HEK293 (cell line): ENCODE data around the gene SEC11C.

ENCODE experiments used
- CTCF ChIA-PET: fragments of 350-600 bp; formaldehyde crosslinking; extraction: SDS; loops from one replicate; lab custom pipeline; 2021; ENCODE audit warnings: antibody characterized with exemption; lab: Yijun Ruan, JAX
- POLR2A ChIA-PET: fragments of 300-600 bp; formaldehyde crosslinking; extraction: SDS; loops from one replicate; lab custom pipeline; 2020; ENCODE audit warnings: antibody characterized with exemption, inconsistent platforms; lab: Yijun Ruan, JAX
- H3K27ac ChIP-seq: fragments of 200-500 bp; sonication (Bioruptor generic); 2 replicates; pipeline ENCODE4 v1.5.1; 2014; ENCODE audit warnings: low read depth, low read length, control low read depth, inconsistent platforms; ENCODE audit errors: extremely low read depth
- H3K36me3 ChIP-seq, 2 experiments: fragments of 200-500 bp in 1 of 2; sonication (Bioruptor generic) in 1 of 2; 1 replicate in 1 of 2; 2 replicates in 1 of 2; pipeline ENCODE4 v1.5.1; 2014 to 2017; ENCODE audit warnings: inconsistent platforms in 2 of 2, low read length in 2 of 2; ENCODE audit not compliant: control insufficient read depth in 2 of 2, insufficient read depth in 1 of 2
- H3K4me1 ChIP-seq: fragments of 200-500 bp; sonication (Bioruptor generic); 2 replicates; pipeline ENCODE4 v1.5.1; 2014; ENCODE audit warnings: mild to moderate bottlenecking, low read length, inconsistent platforms; ENCODE audit not compliant: control insufficient read depth, insufficient read depth
- H3K4me3 ChIP-seq: 2 replicates; pipeline ENCODE4 v1.5.1; 2011; ENCODE audit warnings: low read depth, mild to moderate bottlenecking, control low read depth, low read length, moderate library complexity
- H3K9me3 ChIP-seq: fragments of 200-500 bp; sonication (Bioruptor generic); 2 replicates; pipeline ENCODE4 v1.5.1; 2014; ENCODE audit warnings: low read depth, low read length, inconsistent platforms; ENCODE audit not compliant: control insufficient read depth, insufficient read depth
- FEZF1 ChIP-seq: fragments of 450-650 bp; formaldehyde crosslinking; IDR thresholded peaks from 2 replicates; pipeline ENCODE4 v1.5.1; 2016; ENCODE audit warnings: missing biosample characterization, missing genetic modification characterization
- PRDM1 ChIP-seq: fragments of 450-650 bp; formaldehyde crosslinking; IDR thresholded peaks from 2 replicates; pipeline ENCODE4; 2016; ENCODE audit warnings: missing biosample characterization, missing genetic modification characterization
- REPIN1 ChIP-seq: fragments of 450-650 bp; formaldehyde crosslinking; IDR thresholded peaks from 2 replicates; pipeline ENCODE4 v1.5.1; 2017; ENCODE audit warnings: missing biosample characterization, missing genetic modification characterization, low read depth
- SP7 ChIP-seq: fragments of 450-650 bp; formaldehyde crosslinking; IDR thresholded peaks from 2 replicates; pipeline ENCODE4 v1.5.1; 2016; ENCODE audit warnings: missing biosample characterization, missing genetic modification characterization
- ZBTB48 ChIP-seq: fragments of 450-650 bp; formaldehyde crosslinking; IDR thresholded peaks from 2 replicates; pipeline ENCODE4 v1.5.1; 2016; ENCODE audit warnings: missing biosample characterization, missing genetic modification characterization
- ZFP3 ChIP-seq: fragments of 450-650 bp; formaldehyde crosslinking; IDR thresholded peaks from 2 replicates; pipeline ENCODE4 v1.5.1; 2016; ENCODE audit warnings: low read depth, missing biosample characterization, missing genetic modification characterization
- ZNF175 ChIP-seq: fragments of 450-650 bp; formaldehyde crosslinking; IDR thresholded peaks from 2 replicates; pipeline ENCODE4 v1.5.1; 2016; ENCODE audit warnings: missing biosample characterization, missing genetic modification characterization
- ZNF292 ChIP-seq: fragments of 450-650 bp; formaldehyde crosslinking; IDR thresholded peaks from 2 replicates; pipeline ENCODE4 v1.5.1; 2016; ENCODE audit warnings: low read depth, missing biosample characterization, missing genetic modification characterization, borderline replicate concordance
- ZNF335 ChIP-seq: fragments of 450-650 bp; formaldehyde crosslinking; conservative IDR thresholded peaks from 2 replicates; pipeline ENCODE4 v1.5.1; 2016; ENCODE audit warnings: missing biosample characterization, missing genetic modification characterization
- ZNF350 ChIP-seq: fragments of 450-650 bp; formaldehyde crosslinking; IDR thresholded peaks from 2 replicates; pipeline ENCODE4 v1.5.0; 2017; ENCODE audit warnings: missing biosample characterization, mild to moderate bottlenecking, missing genetic modification characterization
- ZNF394 ChIP-seq: fragments of 450-650 bp; formaldehyde crosslinking; IDR thresholded peaks from 2 replicates; pipeline ENCODE4 v1.5.1; 2016; ENCODE audit warnings: missing biosample characterization, missing genetic modification characterization, mild to moderate bottlenecking, moderate library complexity, borderline replicate concordance
- ZNF398 ChIP-seq: fragments of 450-650 bp; formaldehyde crosslinking; IDR thresholded peaks from 2 replicates; pipeline ENCODE4 v1.5.1; 2017; ENCODE audit warnings: missing biosample characterization, missing genetic modification characterization
- ZNF416 ChIP-seq: fragments of 450-650 bp; formaldehyde crosslinking; IDR thresholded peaks from 2 replicates; pipeline ENCODE4 v1.5.1; 2016; ENCODE audit warnings: missing biosample characterization, missing genetic modification characterization
- ZNF473 ChIP-seq: fragments of 450-650 bp; formaldehyde crosslinking; IDR thresholded peaks from 2 replicates; pipeline ENCODE4 v1.5.1; 2017; ENCODE audit warnings: missing biosample characterization, missing genetic modification characterization
- ZNF558 ChIP-seq: fragments of 450-650 bp; formaldehyde crosslinking; IDR thresholded peaks from 2 replicates; pipeline ENCODE4 v1.5.1; 2016; ENCODE audit warnings: missing biosample characterization, missing genetic modification characterization
- ZNF571 ChIP-seq: fragments of 450-650 bp; formaldehyde crosslinking; IDR thresholded peaks from 2 replicates; pipeline ENCODE4 v1.5.0; 2017; ENCODE audit warnings: missing biosample characterization, missing genetic modification characterization
- ZNF664 ChIP-seq: fragments of 450-650 bp; formaldehyde crosslinking; IDR thresholded peaks from 2 replicates; pipeline ENCODE4 v1.5.1; 2016; ENCODE audit warnings: missing biosample characterization, missing genetic modification characterization
- ZNF670 ChIP-seq: fragments of 450-650 bp; formaldehyde crosslinking; IDR thresholded peaks from 2 replicates; pipeline ENCODE4 v1.5.1; 2016; ENCODE audit warnings: missing biosample characterization, missing genetic modification characterization, low read depth
- ZNF707 ChIP-seq: fragments of 450-650 bp; formaldehyde crosslinking; IDR thresholded peaks from 2 replicates; pipeline ENCODE4 v1.5.1; 2016; ENCODE audit warnings: missing biosample characterization, missing genetic modification characterization
- TF ChIP-seq, protein P1 (sequence below): fragments of 450-650 bp; formaldehyde crosslinking; IDR thresholded peaks from 2 replicates; pipeline ENCODE4 v1.5.1; 2017; ENCODE audit warnings: missing biosample characterization, missing genetic modification characterization

The SEC11C gene

GRCh38 chr18:59114160-59114559 is 25.5 kb upstream of the SEC11C start (continued):
- no peak for TF ChIP-seq ZNF350
- TF ChIP-seq PRDM1 (tag by site-specific recombination), result no peak
- TF ChIP-seq ZNF571, result no peak
- TF ChIP-seq ZNF664 (tag by site-specific recombination), result no peak
- TF ChIP-seq ZFP3 (tag by site-specific recombination), result no peak
- TF ChIP-seq ZNF416 (tag by site-specific recombination), result no peak
- TF ChIP-seq ZNF558 (tag by site-specific recombination), result no peak

GRCh38 chr18:59123588-59124369 is 15.9 kb upstream of the SEC11C start:
- TF ChIP-seq ZNF398 (tag by site-specific recombination), result peak; percentile 21; the same call in 1 of the 2 replicates
- peak; percentile 17; the same call in 1 of the 2 replicates for TF ChIP-seq PRDM1 (tag by site-specific recombination)
- peak; percentile 41; the same call in 1 of the 2 replicates for TF ChIP-seq ZBTB48 (tag by site-specific recombination)
- TF ChIP-seq ZNF670 (tag by site-specific recombination), result no peak
- TF ChIP-seq ZNF335 (tag by site-specific recombination), result peak; percentile 37
- TF ChIP-seq REPIN1, result no peak
- peak; percentile 68 for TF ChIP-seq SP7 (tag by site-specific recombination)
- TF ChIP-seq ZNF292, result no peak
- TF ChIP-seq, all 188 proteins: peak for 5
- Histone ChIP-seq H3K4me3 (no peak overlapping the region), H3K36me3 (no peaks in the 10 kb centered on the region), H3K9me3 (no peaks in the 10 kb centered on the region), H3K27ac (no peak overlapping the region), H3K4me1 (no peaks in the 10 kb centered on the region)
- ChIA-PET POLR2A (interaction anchor here (0.6 kb wide), 1 partner anchor 16 kb away, joined by 3 read pairs; the partner anchor contains the start of gene SEC11C), CTCF (interaction anchor here (0.7 to 1.6 kb wide), 5 partner anchors 39 to 355 kb away, joined by 3 to 4 read pairs (median 3); no protein-coding TSS in a partner anchor)

DNA sequence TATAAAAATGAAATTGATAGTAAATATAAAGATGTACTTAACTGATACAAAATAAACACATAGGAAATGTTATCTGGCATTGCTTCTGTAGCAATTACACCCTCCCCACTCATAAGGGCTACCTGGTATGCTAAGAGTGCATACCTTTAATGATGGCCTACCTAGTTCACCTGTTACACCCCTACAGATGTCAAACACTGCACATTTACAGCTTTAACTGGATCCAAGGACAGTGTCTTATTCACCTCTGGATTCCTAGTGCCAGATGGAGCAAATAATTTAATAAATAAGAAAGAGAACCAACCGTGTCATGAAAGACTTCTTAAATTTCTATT is 15.3 kb upstream of the SEC11C start:
- no peak overlapping the region for H3K4me3 ChIP-seq
- no peaks in the 10 kb centered on the region for H3K4me1 ChIP-seq
- TF ChIP-seq, protein P1, sequence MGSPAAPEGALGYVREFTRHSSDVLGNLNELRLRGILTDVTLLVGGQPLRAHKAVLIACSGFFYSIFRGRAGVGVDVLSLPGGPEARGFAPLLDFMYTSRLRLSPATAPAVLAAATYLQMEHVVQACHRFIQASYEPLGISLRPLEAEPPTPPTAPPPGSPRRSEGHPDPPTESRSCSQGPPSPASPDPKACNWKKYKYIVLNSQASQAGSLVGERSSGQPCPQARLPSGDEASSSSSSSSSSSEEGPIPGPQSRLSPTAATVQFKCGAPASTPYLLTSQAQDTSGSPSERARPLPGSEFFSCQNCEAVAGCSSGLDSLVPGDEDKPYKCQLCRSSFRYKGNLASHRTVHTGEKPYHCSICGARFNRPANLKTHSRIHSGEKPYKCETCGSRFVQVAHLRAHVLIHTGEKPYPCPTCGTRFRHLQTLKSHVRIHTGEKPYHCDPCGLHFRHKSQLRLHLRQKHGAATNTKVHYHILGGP, result no peak
- TF ChIP-seq PRDM1 (tag by site-specific recombination) (no peak), ZNF175 (tag by site-specific recombination) (no peak), FEZF1 (tag by site-specific recombination) (no peak), ZNF707 (no peak), ZNF335 (tag by site-specific recombination) (no peak), ZNF394 (no peak), ZNF473 (tag by site-specific recombination) (no peak)
- no peaks in the 10 kb centered on the region for H3K9me3 ChIP-seq
- POLR2A ChIA-PET, result interaction anchor here (0.6 to 1.5 kb wide), 2 partner anchors 15 kb away, joined by 3 read pairs; partner anchors contain the start of gene SEC11C
- no peak overlapping the region for H3K27ac ChIP-seq
- no peaks in the 10 kb centered on the region for H3K36me3 ChIP-seq
- CTCF ChIA-PET, result interaction anchor here (0.7 to 1.6 kb wide), 4 partner anchors 39 to 278 kb away, joined by 3 to 4 read pairs (median 3); no protein-coding TSS in a partner anchor
